Right cardiac atrium (tissue), 5 donors: ENCODE data around the gene S100A10. TPM values are rescaled to one million over a fixed set of nuclear protein-coding genes. Genes with fewer than 3 reads are reported as not detected.

Experiments used
- ATAC-seq, 2 donors: fragments of 200-7000 bp; cut with Tn5 transposase; one replicate each; pipeline versions ENCODE4 v1.8.0 to v1.9.1; 2020; ENCODE audit warnings: moderate library complexity in 2 of 2, mild to moderate bottlenecking in 1 of 2
- DNase-seq, 3 donors: peaks; one replicate each; pipeline ENCODE4 v3.0.0-alpha.2; 2020
- H3K27ac ChIP-seq: one replicate; pipeline ENCODE4 v1.5.1; 2013; ENCODE audit warnings: mild to moderate bottlenecking, low read length, control low read depth, moderate library complexity
- H3K27me3 ChIP-seq: one replicate; pipeline ENCODE4 v1.6.1; 2013; ENCODE audit not compliant: control insufficient read depth, insufficient read depth
- H3K4me1 ChIP-seq: one replicate; pipeline ENCODE4 v1.6.1; 2013; ENCODE audit warnings: low read length; ENCODE audit not compliant: control insufficient read depth, insufficient read depth
- H3K4me3 ChIP-seq: one replicate; pipeline ENCODE4 v1.5.1; 2013; ENCODE audit warnings: low read length, control low read depth
- H3K9me3 ChIP-seq: one replicate; pipeline ENCODE4 v1.6.1; 2013; ENCODE audit warnings: low read length; ENCODE audit not compliant: control insufficient read depth
- WGBS: extraction: QIAGEN DNeasy Blood & Tissue Kit; methylation state at CpG from one replicate; pipeline ENCODE4 v1.1.7; 2013; 5-methylcytosine and 5-hydroxymethylcytosine counted together
- intact Hi-C, 4 donors: fragments of 100-400 bp; cut with DNase I; formaldehyde crosslinking; loops; one replicate each; pipeline versions ENCODE4 v1.11.0 to v1.14.0; 2022 to 2023
- polyA plus RNA-seq: library from polyadenylated mRNA; stranded (reverse); fragments of 200-250 nt; gene quantifications from one replicate; pipeline ENCODE4 v1.2.3, GENCODE V29; 2013
- total RNA-seq, 4 donors: library from RNA; stranded (reverse); fragmentation: NEBNext Ultra II Directional; extraction: Animal tissue kit (Norgen Biotek cat#: 25700); gene quantifications; one replicate each; pipeline ENCODE4 v1.2.1, GENCODE V29; 2021
- donor health status: healthy with polysubstance abuse.
- donor health status: DM: no; HTN: yes; CAD: no.
- donor health status: DM: no; HTN: no; CAD: no.
- donor health status: DM: no; HTN: yes; CAD: no; lungs with severe emphysema.
- donor health status: DM: yes; HTN: yes; CAD: no.

S100A10 gene
- total and polyA plus RNA-seq, 5 donors = 108 to 245 (median 222) TPM

- intact Hi-C loops = loop anchor here in 2 of 4 donors (2.0 to 5.0 kb wide), 3 partner anchors 33 to 63 kb away; no protein-coding TSS in a partner anchor
- no peak for ATAC-seq
- no peaks in the 10 kb centered on the region for H3K27me3 ChIP-seq
- no peaks in the 10 kb centered on the region for H3K9me3 ChIP-seq
- peaks cover 5% of the 10 kb centered on the region for H3K4me1 ChIP-seq
- no peak for DNase-seq
- WGBS = 72% methylated on average over 6 of the region's 6 CpGs
- peak overlapping the region; percentile 27 for H3K27ac ChIP-seq
- no peak overlapping the region for H3K4me3 ChIP-seq
These were observed 1.3 kb upstream of the S100A10 start for GRCh38 chr1:151994956-151995355.

GRCh38 chr1:151993084-151993733 lies 450 bp downstream of the S100A10 start:
- intact Hi-C loops = no loop called here
- Histone ChIP-seq H3K27ac (peak overlapping the region; percentile 91), H3K9me3 (no peaks in the 10 kb centered on the region), H3K4me3 (peak overlapping the region; percentile 86), H3K4me1 (peaks cover 13% of the 10 kb centered on the region), H3K27me3 (no peaks in the 10 kb centered on the region)
- peak; percentile 23 to 29 for ATAC-seq
- 1% methylated on average over 50 of the region's 50 CpGs for WGBS
- peak; percentile 51 to 81 (median 78) for DNase-seq

- Histone ChIP-seq H3K9me3 (no peaks in the 10 kb centered on the region), H3K4me1 (peaks cover 13% of the 10 kb centered on the region), H3K27me3 (no peaks in the 10 kb centered on the region), H3K27ac (peak overlapping the region; percentile 91), H3K4me3 (peak overlapping the region; percentile 86)
- intact Hi-C loops = no loop called here
- peak; percentile 71 to 80 for ATAC-seq
- WGBS = 30% methylated on average over 21 of the region's 21 CpGs
- peak; percentile 89 to 93 (median 91) for DNase-seq
These were observed 1.2 kb downstream of the S100A10 start for GRCh38 chr1:151992303-151993083.

- H3K27ac ChIP-seq = peak overlapping the region; percentile 91
- H3K9me3 ChIP-seq = no peaks in the 10 kb centered on the region
- peaks cover 13% of the 10 kb centered on the region for H3K4me1 ChIP-seq
- 43% methylated on average over 6 of the region's 6 CpGs for WGBS
- intact Hi-C loops = no loop called here
- H3K4me3 ChIP-seq = peak overlapping the region; percentile 86
- DNase-seq (no peak), ATAC-seq (no peak)
- H3K27me3 ChIP-seq = no peaks in the 10 kb centered on the region
These were observed 1.9 kb downstream of the S100A10 start for GRCh38 chr1:151991663-151992302.

- Histone ChIP-seq H3K9me3 (no peaks in the 10 kb centered on the region), H3K4me3 (peak overlapping the region; percentile 22), H3K4me1 (peaks cover 13% of the 10 kb centered on the region), H3K27ac (peak overlapping the region; percentile 48), H3K27me3 (no peaks in the 10 kb centered on the region)
- DNase-seq = no peak
- 6% methylated on average over 5 of the region's 5 CpGs for WGBS
- intact Hi-C loops = no loop called here
- ATAC-seq = no peak
These were observed 2.8 kb downstream of the S100A10 start for GRCh38 chr1:151990856-151991198.

- ATAC-seq (no peak), DNase-seq (no peak)
- Histone ChIP-seq H3K27ac (peak overlapping the region; percentile 83), H3K27me3 (no peaks in the 10 kb centered on the region), H3K4me1 (peaks cover 13% of the 10 kb centered on the region), H3K9me3 (no peaks in the 10 kb centered on the region), H3K4me3 (peak overlapping the region; percentile 22)
- intact Hi-C loops = no loop called here
- WGBS = 61% methylated on average over 5 of the region's 5 CpGs
These were observed 3.4 kb downstream of the S100A10 start for GRCh38 chr1:151990058-151990855.

GRCh38 chr1:151989211-151989862 lies 4.3 kb downstream of the S100A10 start:
- Histone ChIP-seq H3K9me3 (no peaks in the 10 kb centered on the region), H3K4me3 (no peak overlapping the region), H3K4me1 (peaks cover 13% of the 10 kb centered on the region), H3K27me3 (no peaks in the 10 kb centered on the region), H3K27ac (peak overlapping the region; percentile 69)
- DNase-seq = peak; percentile 85 to 91 (median 87)
- peak; percentile 68 to 70 for ATAC-seq
- WGBS = 32% methylated on average over 6 of the region's 6 CpGs
- intact Hi-C loops = no loop called here

- H3K4me3 ChIP-seq = no peak overlapping the region
These were observed 5.2 kb downstream of the S100A10 start for GRCh38 chr1:151988405-151988923.

GRCh38 chr1:151986501-151987190 lies 7.0 kb downstream of the S100A10 start:
- intact Hi-C loops = no loop called here
- Histone ChIP-seq H3K4me3 (no peak overlapping the region), H3K4me1 (peaks cover 13% of the 10 kb centered on the region), H3K27ac (no peak overlapping the region), H3K9me3 (no peaks in the 10 kb centered on the region), H3K27me3 (no peaks in the 10 kb centered on the region)
- DNase-seq (no peak), ATAC-seq (no peak)
- 89% methylated on average over 8 of the region's 8 CpGs for WGBS

More at GRCh38 chr1:151988405-151988923, 5.2 kb downstream of the S100A10 start:
- intact Hi-C loops = no loop called here
- no peaks in the 10 kb centered on the region for H3K9me3 ChIP-seq
- peaks cover 13% of the 10 kb centered on the region for H3K4me1 ChIP-seq
- peak overlapping the region; percentile 79 for H3K27ac ChIP-seq
- WGBS = 52% methylated on average over 2 of the region's 2 CpGs
- no peaks in the 10 kb centered on the region for H3K27me3 ChIP-seq
- DNase-seq (no peak), ATAC-seq (peak; percentile 5 to 25)
